ENCODE measurements around the gene UBE2V1.

DNA sequence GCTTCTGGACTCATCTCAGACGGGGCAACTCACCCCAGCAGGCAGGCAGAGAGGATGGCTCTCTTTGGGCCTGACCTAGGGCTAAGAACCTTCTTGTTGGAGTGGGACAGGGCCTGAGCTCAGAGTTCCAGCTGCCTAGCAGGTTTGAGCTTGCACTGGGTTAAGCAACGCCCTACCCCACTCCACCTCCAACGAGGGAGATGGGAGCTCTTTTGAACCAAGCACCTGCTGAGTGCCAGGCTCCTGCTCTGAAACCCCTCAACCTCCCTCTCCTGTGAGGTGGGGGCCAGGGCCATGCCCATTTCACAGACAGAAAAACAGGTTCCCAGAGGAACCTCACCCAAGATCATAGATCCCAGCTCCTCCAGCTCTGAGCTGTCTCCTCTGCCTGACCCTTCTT lies 75.8 kb downstream of the UBE2V1 start:
- no peak for TF ChIP-seq NR3C1 (IDR thresholded peaks at IDR 0.05)
- no peak for TF ChIP-seq CTCF (IDR thresholded peaks at IDR 0.05)
- no peak for TF ChIP-seq ESRRA (IDR thresholded peaks at IDR 0.05; ENCODE audit: borderline replicate concordance, low read length)
- no peak for TF ChIP-seq EP300 (IDR thresholded peaks at IDR 0.05)
- no peak for TF ChIP-seq POLR2A (IDR thresholded peaks at IDR 0.05; ENCODE audit: low read length)
- TF ChIP-seq PBX3 (IDR thresholded peaks at IDR 0.05): no peak
- TF ChIP-seq NPAS2 (CRISPR knock-in tag; IDR thresholded peaks at IDR 0.05; ENCODE audit: borderline replicate concordance): no peak
- TF ChIP-seq, protein P1, sequence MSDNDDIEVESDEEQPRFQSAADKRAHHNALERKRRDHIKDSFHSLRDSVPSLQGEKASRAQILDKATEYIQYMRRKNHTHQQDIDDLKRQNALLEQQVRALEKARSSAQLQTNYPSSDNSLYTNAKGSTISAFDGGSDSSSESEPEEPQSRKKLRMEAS (IDR thresholded peaks at IDR 0.05): no peak
- TF ChIP-seq CEBPB (IDR thresholded peaks at IDR 0.05): no peak
